ENCODE data around the gene CDH5.

The CDH5 gene

GRCh38 chr16:66447491-66447890 is 81.0 kb downstream of the CDH5 start:
- TF ChIP-seq FOXP2 (optimal IDR thresholded peaks at IDR 0.05; ENCODE audit: borderline replicate concordance, extremely low read depth, extremely low read length, insufficient read depth) (no peak), POLR2AphosphoS5 (IDR thresholded peaks at IDR 0.05; ENCODE audit: low read depth, low read length) (no peak), REST (IDR thresholded peaks at IDR 0.05; ENCODE audit: insufficient read depth in 1 of 2, low read depth in 2 of 2, low read length in 2 of 2) (no peak), SIN3A (IDR thresholded peaks at IDR 0.05; ENCODE audit: borderline replicate concordance, insufficient read depth, low read length) (no peak), TAF1 (IDR thresholded peaks at IDR 0.05; ENCODE audit: borderline replicate concordance, insufficient read depth, low read length) (no peak)

- TF ChIP-seq REST (IDR thresholded peaks at IDR 0.05; ENCODE audit: insufficient read depth in 1 of 2, low read depth in 2 of 2, low read length in 2 of 2) (no peak), SIN3A (IDR thresholded peaks at IDR 0.05; ENCODE audit: borderline replicate concordance, insufficient read depth, low read length) (no peak), TAF1 (IDR thresholded peaks at IDR 0.05; ENCODE audit: borderline replicate concordance, insufficient read depth, low read length) (no peak), FOXP2 (optimal IDR thresholded peaks at IDR 0.05; ENCODE audit: borderline replicate concordance, extremely low read depth, extremely low read length, insufficient read depth) (no peak), POLR2AphosphoS5 (IDR thresholded peaks at IDR 0.05; ENCODE audit: low read depth, low read length) (no peak)
Measured at GRCh38 chr16:66451548-66451947, 85.1 kb downstream of the CDH5 start.

Data from PFSK-1 (cell line).